Mucosa of stomach (tissue), 1 donor: Measurements from ENCODE around the gene CYSRT1.

Experiments used
- H3K27me3 ChIP-seq: one replicate; pipeline ENCODE4 v1.7.0; 2013; ENCODE audit warnings: mild to moderate bottlenecking, low read length; ENCODE audit not compliant: control insufficient read depth, insufficient read depth
- H3K36me3 ChIP-seq: one replicate; pipeline ENCODE4 v1.7.0; 2013; ENCODE audit warnings: low read length; ENCODE audit not compliant: control insufficient read depth, insufficient read depth
- H3K4me1 ChIP-seq: one replicate; pipeline ENCODE4 v1.7.0; 2013; ENCODE audit warnings: mild to moderate bottlenecking, low read length; ENCODE audit not compliant: control insufficient read depth, insufficient read depth
- H3K4me3 ChIP-seq: one replicate; pipeline ENCODE4 v1.7.0; 2013; ENCODE audit warnings: low read length
- H3K9ac ChIP-seq: one replicate; pipeline ENCODE4 v1.7.0; 2013; ENCODE audit warnings: mild to moderate bottlenecking, low read length, moderate library complexity
- H3K9me3 ChIP-seq: one replicate; pipeline ENCODE4 v1.7.0; 2013; ENCODE audit warnings: mild to moderate bottlenecking, low read length, moderate library complexity; ENCODE audit not compliant: control insufficient read depth
- donor health status: Pancreatic carcinoma.

Gene CYSRT1

DNA sequence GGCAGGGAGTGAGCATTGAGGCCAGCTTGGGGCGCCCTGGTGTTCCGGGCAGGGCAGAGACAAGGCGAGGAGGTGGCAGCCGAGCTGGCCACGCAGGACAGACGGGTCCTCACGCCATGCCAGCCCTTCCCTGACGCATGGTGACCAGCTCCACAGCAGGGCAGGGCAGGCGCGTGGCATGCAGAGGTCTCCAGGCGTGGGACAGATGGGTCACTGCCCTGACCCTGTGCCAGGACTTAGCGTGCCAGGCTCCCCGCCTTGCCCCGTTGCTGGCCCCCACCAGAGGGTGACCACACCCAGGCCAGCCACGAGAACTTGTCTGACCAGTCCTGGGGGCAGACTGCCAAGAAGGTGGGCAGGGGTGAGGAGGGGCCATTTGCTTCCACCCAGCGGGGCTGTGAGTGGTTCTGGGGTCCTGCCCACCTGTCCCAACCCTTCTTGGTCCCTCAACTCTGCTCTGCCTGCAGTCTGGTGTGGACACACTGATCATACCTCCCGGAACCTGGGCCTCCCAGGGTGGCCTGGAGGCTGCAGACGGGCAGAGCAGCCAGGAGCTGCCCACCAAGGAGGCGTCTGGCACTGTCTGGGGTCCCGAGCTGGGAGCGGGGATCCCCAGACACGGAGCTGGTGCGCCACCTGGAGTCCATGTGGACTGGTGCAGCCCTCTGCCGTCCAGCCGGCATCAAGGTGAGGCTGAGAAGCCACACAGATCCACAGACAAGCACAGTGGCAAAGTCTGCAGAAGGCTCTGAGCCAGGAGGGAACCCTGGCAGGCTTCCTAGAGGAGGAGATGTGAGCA is 2.3 kb downstream of the CYSRT1 start, which contains the start of gene RNF224:
TSS of gene RNF224 (plus strand) at position 449 of the 799 bp plus-strand sequence. CDS start 834 bp downstream, outside the sequence.
- Histone ChIP-seq H3K4me1 (peaks cover 57% of the 10 kb centered on the region), H3K27me3 (peaks cover 24% of the 10 kb centered on the region), H3K36me3 (no peaks in the 10 kb centered on the region), H3K4me3 (no peak within 1 kb of the TSS), H3K9ac (peak within 1 kb of the TSS; percentile 41), H3K9me3 (no peaks in the 10 kb centered on the region)

DNA sequence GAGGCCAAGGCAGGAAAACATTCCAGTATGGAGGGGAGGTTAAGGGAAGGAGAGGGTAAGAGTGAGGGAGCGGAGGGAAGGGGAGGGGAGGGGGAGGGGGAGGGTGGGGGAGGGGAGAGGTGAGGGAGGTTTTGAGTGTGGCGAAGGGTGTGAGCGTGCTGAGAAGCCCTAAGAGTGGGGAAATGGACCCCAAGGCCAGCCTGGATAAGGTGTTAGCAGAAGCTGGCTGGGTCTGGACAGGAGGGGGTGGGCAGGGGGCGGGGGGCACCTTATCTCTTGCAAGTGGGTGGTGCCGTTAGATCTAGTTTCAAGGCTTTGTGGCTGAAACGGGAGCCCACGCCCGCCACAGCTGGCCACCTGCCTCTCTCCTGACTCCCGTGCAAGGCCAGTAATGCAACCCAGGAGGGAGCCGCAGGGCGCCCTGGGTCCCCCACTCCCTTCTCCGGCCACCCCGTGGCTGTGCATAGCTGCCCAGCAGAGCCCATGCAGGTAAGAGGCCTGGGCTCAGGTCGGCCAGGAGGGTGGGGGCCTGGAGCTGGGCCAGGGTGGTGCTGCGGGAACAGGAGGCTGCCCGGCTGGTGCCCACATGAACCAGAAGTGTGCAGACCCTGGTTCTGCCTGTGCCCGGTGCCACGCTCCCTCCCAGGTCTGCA is 3.0 kb downstream of the CYSRT1 start:
- no peak overlapping the region for H3K4me3 ChIP-seq
- H3K9ac ChIP-seq = no peak overlapping the region
- peaks cover 56% of the 10 kb centered on the region for H3K4me1 ChIP-seq
- no peaks in the 10 kb centered on the region for H3K9me3 ChIP-seq
- peaks cover 31% of the 10 kb centered on the region for H3K27me3 ChIP-seq
- no peaks in the 10 kb centered on the region for H3K36me3 ChIP-seq

DNA sequence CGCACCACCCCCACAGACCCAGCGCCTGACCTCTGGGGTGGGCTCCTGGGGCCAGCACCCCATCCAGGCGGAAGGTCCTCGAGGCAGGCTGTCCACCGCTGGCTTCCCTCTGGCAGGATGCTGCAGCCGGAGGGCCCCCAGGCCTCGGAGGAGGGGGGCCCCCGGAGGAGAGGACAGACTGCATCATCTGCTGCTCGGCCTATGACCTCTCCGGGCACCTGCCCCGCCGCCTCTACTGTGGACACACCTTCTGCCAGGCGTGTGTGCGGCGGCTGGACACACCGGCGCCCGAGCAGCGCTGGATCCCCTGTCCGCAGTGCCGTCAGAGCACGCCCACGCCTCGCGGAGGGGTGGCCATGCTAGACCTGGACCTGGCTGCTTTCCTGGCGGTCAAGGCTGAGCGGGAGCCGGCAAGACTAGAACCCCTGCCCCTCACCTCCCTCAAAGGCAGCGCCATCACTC is 3.6 kb downstream of the CYSRT1 start:
- Histone ChIP-seq H3K4me1 (peaks cover 54% of the 10 kb centered on the region), H3K36me3 (no peaks in the 10 kb centered on the region), H3K27me3 (peaks cover 36% of the 10 kb centered on the region), H3K4me3 (no peak overlapping the region), H3K9me3 (no peaks in the 10 kb centered on the region), H3K9ac (no peak overlapping the region)

DNA sequence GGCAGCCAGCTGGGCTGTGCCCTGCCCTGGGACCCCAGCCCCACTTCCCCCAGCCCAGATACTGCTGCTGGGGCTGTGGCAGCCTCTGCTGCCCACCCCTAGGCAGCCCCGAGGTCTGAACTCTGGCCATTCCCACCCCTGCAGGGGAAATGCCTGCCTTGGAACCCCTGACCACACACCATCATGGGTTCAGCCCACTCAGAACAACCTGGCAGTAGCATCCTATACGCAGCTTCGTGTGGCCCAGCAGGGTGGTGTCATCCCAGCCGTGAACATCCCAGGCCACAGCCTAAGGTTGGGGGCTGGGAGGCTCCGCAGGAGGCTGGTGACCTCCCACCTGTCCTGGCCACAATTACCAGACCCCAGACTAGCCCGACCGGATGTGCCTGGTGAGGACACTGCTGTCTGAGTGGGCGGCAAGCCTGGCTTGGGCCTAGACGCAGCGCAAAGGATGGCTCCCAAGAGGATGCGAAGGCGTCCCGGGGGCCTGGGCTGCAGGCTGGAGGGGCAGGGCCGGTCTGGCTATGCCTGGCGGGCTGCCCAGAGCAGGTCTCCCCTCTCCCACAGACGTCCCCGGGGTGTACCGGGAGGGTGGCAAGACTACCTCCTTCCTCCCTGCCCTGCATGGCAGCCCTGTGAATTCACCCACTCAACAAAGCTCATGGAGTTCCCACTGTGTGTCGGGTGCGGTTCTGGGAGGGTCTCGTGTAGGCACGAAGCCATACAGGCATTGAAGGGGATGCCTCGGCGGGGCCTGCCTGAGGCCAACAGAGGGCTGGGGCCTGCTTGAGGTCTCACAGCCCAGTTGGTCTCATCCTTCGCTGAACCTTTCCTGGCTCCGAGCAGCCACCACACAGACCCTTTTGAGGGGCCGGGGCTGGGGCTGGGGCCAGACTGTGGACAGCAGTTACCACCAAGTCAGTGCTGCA is 4.3 kb downstream of the CYSRT1 start:
- Histone ChIP-seq H3K36me3 (no peaks in the 10 kb centered on the region), H3K9me3 (no peaks in the 10 kb centered on the region), H3K4me3 (no peak overlapping the region), H3K4me1 (peaks cover 49% of the 10 kb centered on the region), H3K27me3 (peaks cover 39% of the 10 kb centered on the region), H3K9ac (no peak overlapping the region)

DNA sequence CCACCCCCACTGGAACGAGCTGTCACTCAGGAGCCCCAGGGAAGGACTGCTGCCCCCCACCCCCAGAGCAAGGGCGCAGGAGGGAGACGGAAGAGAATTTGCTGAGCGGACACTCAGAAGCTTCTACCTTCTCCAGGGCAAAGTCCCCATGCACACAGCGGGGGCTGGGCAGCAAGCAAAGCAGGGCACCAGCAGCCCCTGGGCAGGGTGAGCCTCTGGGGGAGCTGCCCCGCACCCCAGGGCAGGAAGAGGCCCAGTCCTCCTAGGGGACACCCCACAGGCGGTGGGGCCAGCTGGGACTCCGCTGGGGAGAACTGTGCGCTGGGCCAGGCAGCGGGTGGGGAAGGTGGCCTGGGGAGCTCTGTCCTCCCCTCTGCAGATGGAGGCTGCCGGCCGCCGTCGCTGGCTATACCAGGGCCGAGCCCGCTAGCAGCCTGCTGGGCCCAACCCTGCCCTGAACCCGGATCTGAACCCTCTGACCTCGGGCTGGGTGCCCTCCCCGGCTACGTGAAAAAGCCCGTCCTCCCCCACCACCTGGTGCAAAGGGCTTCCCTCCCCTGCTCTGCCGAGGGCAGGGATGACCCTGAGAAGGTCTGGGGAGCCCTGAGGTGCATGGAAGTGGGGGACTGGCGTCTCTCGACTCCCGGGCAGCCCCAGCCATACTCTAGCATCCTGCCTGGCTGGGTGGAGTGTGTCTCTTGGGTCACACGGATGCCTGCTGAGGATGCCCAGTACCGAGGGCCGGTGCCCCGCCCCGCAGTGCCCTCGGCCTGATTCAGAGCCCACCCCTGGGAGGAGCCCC is 5.1 kb downstream of the CYSRT1 start:
- H3K9me3 ChIP-seq = no peaks in the 10 kb centered on the region
- no peak overlapping the region for H3K4me3 ChIP-seq
- H3K9ac ChIP-seq = no peak overlapping the region
- H3K4me1 ChIP-seq = peaks cover 41% of the 10 kb centered on the region
- H3K36me3 ChIP-seq = no peaks in the 10 kb centered on the region
- H3K27me3 ChIP-seq = peaks cover 47% of the 10 kb centered on the region

DNA sequence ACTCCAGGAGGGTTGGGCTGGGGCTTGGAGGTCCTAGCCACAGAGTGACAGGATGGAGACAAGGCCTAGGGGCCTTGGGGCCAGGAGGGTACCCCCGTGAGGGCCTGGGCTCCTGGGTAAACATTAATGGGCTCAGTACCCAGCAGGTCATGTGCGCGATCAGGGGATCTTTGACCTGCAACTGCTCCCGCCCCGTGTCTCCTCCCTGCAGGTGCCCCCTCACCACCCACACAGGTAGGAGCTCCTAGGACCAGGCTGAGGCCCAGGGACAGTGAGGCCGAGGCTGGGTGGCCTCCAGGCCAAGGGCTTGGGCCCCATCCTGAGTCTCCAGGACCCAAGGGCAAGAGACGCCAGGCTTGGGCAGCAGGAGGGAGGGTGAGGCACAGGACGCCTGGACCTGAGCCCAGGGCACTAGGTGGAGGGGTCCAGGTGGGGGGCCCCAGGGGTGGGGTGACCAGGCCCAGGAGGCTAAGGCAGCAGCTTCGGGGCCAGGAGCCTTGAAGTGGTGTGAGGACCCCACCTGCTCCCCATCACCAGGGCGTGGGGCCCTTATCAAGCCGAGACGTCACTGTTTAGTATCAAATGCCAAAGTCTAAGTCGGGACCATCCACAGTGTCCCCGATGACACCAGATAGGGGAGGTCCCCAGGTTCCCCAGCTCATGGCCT is 5.9 kb downstream of the CYSRT1 start, which contains the start of gene SLC34A3:
TSS of gene SLC34A3 (plus strand) at position 197 of the 667 bp plus-strand sequence. CDS start 802 bp downstream, outside the sequence.
- no peak within 1 kb of the TSS for H3K4me3 ChIP-seq
- H3K4me1 ChIP-seq = peaks cover 35% of the 10 kb centered on the region
- peaks cover 55% of the 10 kb centered on the region for H3K27me3 ChIP-seq
- no peak within 1 kb of the TSS for H3K9ac ChIP-seq
- H3K36me3 ChIP-seq = no peaks in the 10 kb centered on the region
- no peaks in the 10 kb centered on the region for H3K9me3 ChIP-seq

DNA sequence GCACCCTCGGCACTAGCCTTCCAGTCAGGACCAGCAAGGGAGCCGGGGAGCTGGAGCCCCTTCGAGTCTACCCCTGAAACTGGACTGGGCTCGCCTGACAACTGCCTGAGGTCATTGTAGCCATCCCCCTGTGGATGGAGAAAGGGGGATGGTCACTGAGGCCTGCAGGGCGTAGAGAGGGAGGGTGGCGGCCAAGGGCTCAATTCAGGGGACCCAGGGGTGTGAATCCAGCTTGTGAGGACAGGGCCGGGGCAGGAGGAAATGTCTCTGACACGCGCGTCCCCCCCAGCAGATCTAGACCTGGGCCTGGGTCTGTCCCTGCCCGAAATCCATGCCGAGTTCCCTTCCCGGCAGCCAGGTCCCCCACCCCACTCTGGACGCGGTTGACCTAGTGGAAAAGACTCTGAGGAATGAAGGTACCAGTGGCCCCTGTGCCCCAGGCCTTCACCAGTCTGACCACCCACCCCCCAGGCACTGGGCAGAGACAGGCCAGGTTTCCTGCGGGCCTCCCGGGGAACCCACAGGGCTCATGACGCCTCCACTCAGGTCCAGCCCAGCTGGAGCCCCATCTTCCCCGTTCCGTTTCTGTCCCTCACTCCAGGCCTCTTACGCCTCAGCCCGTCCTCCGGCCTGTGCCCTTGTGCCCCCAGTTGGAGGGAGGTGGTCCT is 6.5 kb downstream of the CYSRT1 start:
- no peak overlapping the region for H3K9ac ChIP-seq
- peaks cover 59% of the 10 kb centered on the region for H3K27me3 ChIP-seq
- no peaks in the 10 kb centered on the region for H3K9me3 ChIP-seq
- H3K4me1 ChIP-seq = peaks cover 34% of the 10 kb centered on the region
- no peaks in the 10 kb centered on the region for H3K36me3 ChIP-seq
- H3K4me3 ChIP-seq = no peak overlapping the region

DNA sequence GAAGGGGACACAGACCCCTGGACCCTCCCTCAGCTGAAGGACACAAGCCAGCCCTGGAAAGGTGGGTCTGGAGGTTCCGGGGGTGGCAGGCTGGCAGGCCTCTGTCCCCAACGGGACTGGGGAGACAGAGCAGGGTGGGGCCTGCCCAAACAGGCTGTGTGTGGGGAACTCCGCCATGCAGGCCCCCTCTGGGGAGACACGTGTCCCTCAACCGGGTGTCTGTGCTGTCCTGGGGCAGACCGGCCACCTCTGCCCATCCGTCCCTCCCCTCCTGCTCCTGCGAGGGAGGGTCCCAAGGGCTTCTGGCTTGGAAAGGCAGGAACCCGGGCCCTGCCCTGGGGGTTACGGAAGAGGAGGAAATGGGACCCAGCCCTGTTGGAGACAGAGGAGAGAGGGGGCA is 7.1 kb downstream of the CYSRT1 start:
- Histone ChIP-seq H3K4me1 (peaks cover 34% of the 10 kb centered on the region), H3K27me3 (peaks cover 59% of the 10 kb centered on the region), H3K4me3 (no peak overlapping the region), H3K9ac (no peak overlapping the region), H3K9me3 (no peaks in the 10 kb centered on the region), H3K36me3 (no peaks in the 10 kb centered on the region)

DNA sequence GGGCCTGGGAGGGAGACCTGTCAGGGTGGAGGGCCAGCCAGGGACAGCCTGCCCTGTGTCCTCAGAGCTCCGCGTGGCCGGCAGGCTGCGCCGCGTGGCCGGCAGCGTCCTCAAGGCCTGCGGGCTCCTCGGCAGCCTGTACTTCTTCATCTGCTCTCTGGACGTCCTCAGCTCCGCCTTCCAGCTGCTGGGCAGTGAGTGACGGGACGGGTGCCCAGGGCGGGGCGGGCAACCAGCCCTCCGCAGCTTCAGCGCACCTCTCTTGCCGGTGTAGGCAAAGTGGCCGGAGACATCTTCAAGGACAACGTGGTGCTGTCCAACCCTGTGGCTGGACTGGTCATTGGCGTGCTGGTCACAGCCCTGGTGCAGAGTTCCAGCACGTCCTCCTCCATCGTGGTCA is 7.5 kb downstream of the CYSRT1 start:
- Histone ChIP-seq H3K4me3 (no peak overlapping the region), H3K27me3 (peaks cover 59% of the 10 kb centered on the region), H3K4me1 (peaks cover 34% of the 10 kb centered on the region), H3K36me3 (no peaks in the 10 kb centered on the region), H3K9ac (no peak overlapping the region), H3K9me3 (no peaks in the 10 kb centered on the region)

DNA sequence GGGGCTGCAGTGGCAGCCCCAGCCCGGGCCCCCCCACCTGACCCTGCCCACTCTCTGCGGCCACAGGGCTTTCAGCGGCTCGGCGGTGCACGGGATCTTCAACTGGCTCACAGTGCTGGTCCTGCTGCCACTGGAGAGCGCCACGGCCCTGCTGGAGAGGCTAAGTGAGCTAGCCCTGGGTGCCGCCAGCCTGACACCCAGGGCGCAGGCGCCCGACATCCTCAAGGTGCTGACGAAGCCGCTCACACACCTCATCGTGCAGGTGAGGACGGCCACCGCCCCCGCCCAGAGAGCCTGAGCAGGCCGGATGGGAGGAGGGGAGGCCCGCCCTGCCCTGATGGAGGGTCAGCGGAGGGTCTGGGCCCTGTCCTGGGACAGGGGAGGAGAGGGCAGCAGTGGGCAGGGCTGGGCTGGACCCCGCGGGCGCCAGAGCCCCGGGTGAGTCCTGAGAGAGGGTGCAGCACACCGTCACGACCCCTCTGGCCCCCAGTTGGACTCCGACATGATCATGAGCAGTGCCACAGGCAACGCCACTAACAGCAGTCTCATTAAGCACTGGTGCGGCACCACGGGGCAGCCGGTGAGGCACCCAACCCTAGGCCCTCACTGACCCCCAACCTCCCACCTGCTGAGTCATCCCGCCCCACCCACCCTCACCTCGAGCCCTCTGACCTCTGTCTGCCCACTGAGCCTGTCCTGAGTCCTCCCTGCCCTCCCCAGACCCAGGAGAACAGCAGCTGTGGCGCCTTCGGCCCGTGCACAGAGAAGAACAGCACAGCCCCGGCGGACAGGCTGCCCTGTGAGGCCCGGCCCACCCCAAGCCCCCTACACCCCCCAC is 8.4 kb downstream of the CYSRT1 start:
- H3K27me3 ChIP-seq = peaks cover 59% of the 10 kb centered on the region
- H3K36me3 ChIP-seq = no peaks in the 10 kb centered on the region
- H3K4me3 ChIP-seq = no peak overlapping the region
- H3K9me3 ChIP-seq = no peaks in the 10 kb centered on the region
- H3K4me1 ChIP-seq = peaks cover 37% of the 10 kb centered on the region
- no peak overlapping the region for H3K9ac ChIP-seq
